GM23338 (cell line): ENCODE measurements around the gene PELI1. TPM values are rescaled to one million over a fixed set of nuclear protein-coding genes. Genes with fewer than 3 reads are reported as not detected.

Experiments used
- ATAC-seq: fragments of 200-7000 bp; cut with Tn5 transposase; 3 replicates; pipeline ENCODE4 v1.9.1; 2020
- DNase-seq: peaks from one replicate; pipeline ENCODE4 v3.0.0-alpha.2; 2015; ENCODE audit warnings: low spot score
- H2AFZ ChIP-seq: fragments of 200-600 bp; sonication (generic); 2 replicates; pipeline ENCODE4 v1.8.0; 2016; ENCODE audit warnings: antibody characterized with exemption, mild to moderate bottlenecking, moderate library complexity
- H3F3A ChIP-seq: fragments of 200-600 bp; sonication (generic); replicated peaks from 2 replicates; pipeline ENCODE4 v1.8.0; 2017; ENCODE audit warnings: antibody characterized with exemption, mixed run types, low read depth
- H3K27ac ChIP-seq: fragments of 200-600 bp; sonication (generic); 2 replicates; pipeline ENCODE4 v1.6.1; 2016; ENCODE audit warnings: low read depth
- H3K27me3 ChIP-seq: fragments of 200-600 bp; sonication (generic); 2 replicates; pipeline ENCODE4 v1.8.0; 2016; ENCODE audit warnings: mild to moderate bottlenecking, mixed run types, moderate library complexity; ENCODE audit not compliant: insufficient read depth
- H3K36me3 ChIP-seq: fragments of 200-600 bp; sonication (generic); 2 replicates; pipeline ENCODE4 v1.8.0; 2016; ENCODE audit warnings: mild to moderate bottlenecking; ENCODE audit not compliant: insufficient read depth
- H3K4me1 ChIP-seq: fragments of 200-600 bp; sonication (generic); 2 replicates; pipeline ENCODE4 v1.8.0; 2016; ENCODE audit warnings: mild to moderate bottlenecking, moderate library complexity; ENCODE audit not compliant: insufficient read depth
- H3K4me2 ChIP-seq: fragments of 200-600 bp; sonication (generic); 2 replicates; pipeline ENCODE4 v1.7.1; 2017; ENCODE audit warnings: mixed run types
- H3K4me3 ChIP-seq: fragments of 200-600 bp; sonication (generic); 2 replicates; pipeline ENCODE4 v1.6.1; 2016; ENCODE audit warnings: mixed run types
- H3K79me2 ChIP-seq: fragments of 200-600 bp; sonication (generic); replicated peaks from 2 replicates; pipeline ENCODE4 v1.8.0; 2017; ENCODE audit warnings: mild to moderate bottlenecking; ENCODE audit not compliant: insufficient read depth
- H3K9me2 ChIP-seq: fragments of 200-600 bp; sonication (generic); 2 replicates; pipeline ENCODE4 v1.8.0; 2017; ENCODE audit not compliant: insufficient read depth
- H4K20me1 ChIP-seq: fragments of 200-600 bp; sonication (generic); replicated peaks from 2 replicates; pipeline ENCODE4 v1.8.0; 2017; ENCODE audit warnings: mild to moderate bottlenecking; ENCODE audit not compliant: insufficient read depth
- H3K27ac Mint-ChIP-seq: 2 replicates; pipeline ENCODE4 v1.8.0; 2020; ENCODE audit warnings: inconsistent platforms, mild to moderate bottlenecking, moderate library complexity, mixed read lengths
- H3K27me3 Mint-ChIP-seq: 3 replicates; pipeline ENCODE4 v1.8.0; 2022; ENCODE audit warnings: low read depth, mild to moderate bottlenecking, moderate library complexity, mixed read lengths, inconsistent platforms; ENCODE audit not compliant: insufficient read depth, poor library complexity
- H3K36me3 Mint-ChIP-seq: 3 replicates; pipeline ENCODE4 v1.8.0; 2021; ENCODE audit warnings: low read depth, mild to moderate bottlenecking, inconsistent platforms, moderate library complexity, mixed read lengths
- H3K4me1 Mint-ChIP-seq: 3 replicates; pipeline ENCODE4 v1.8.0; 2020; ENCODE audit warnings: mild to moderate bottlenecking, inconsistent platforms, mixed read lengths
- H3K4me3 Mint-ChIP-seq: 3 replicates; pipeline ENCODE4 v1.8.0; 2021; ENCODE audit warnings: moderate library complexity, mild to moderate bottlenecking, inconsistent platforms, mixed read lengths
- H3K9me3 Mint-ChIP-seq: 3 replicates; pipeline ENCODE4 v1.8.0; 2020; ENCODE audit warnings: moderate library complexity, mild to moderate bottlenecking, inconsistent platforms, mixed read lengths
- EZH2 ChIP-seq: fragments of 200-600 bp; sonication (generic); IDR thresholded peaks from one replicate; pipeline ENCODE4 v1.8.0; 2017; ENCODE audit warnings: antibody characterized with exemption, mild to moderate bottlenecking, low read depth; ENCODE audit not compliant: unreplicated experiment
- JUNB ChIP-seq: IDR thresholded peaks from one replicate; pipeline ENCODE4 v1.6.1; 2016; ENCODE audit warnings: antibody characterized with exemption; ENCODE audit not compliant: unreplicated experiment
- NANOG ChIP-seq: IDR thresholded peaks from 2 replicates; pipeline ENCODE4 v1.6.1; 2016; ENCODE audit warnings: antibody characterized with exemption, borderline replicate concordance
- POLR2AphosphoS5 ChIP-seq: IDR thresholded peaks from 2 replicates; pipeline ENCODE4 v1.6.1; 2016; ENCODE audit warnings: antibody characterized with exemption, low read depth
- REST ChIP-seq: IDR thresholded peaks from one replicate; pipeline ENCODE4 v1.6.1; 2018; ENCODE audit warnings: antibody characterized with exemption; ENCODE audit not compliant: unreplicated experiment
- STAT1 ChIP-seq: IDR thresholded peaks from one replicate; pipeline ENCODE4 v1.6.1; 2016; ENCODE audit warnings: antibody characterized with exemption; ENCODE audit not compliant: unreplicated experiment
- ZNF114 ChIP-seq: fragments of 250-450 bp; sonication (Bioruptor Pico); IDR thresholded peaks from 2 replicates; pipeline ENCODE4 v1.5.0; 2020; ENCODE audit warnings: mild to moderate bottlenecking, moderate library complexity
- ZNF331 ChIP-seq: fragments of 250-450 bp; sonication (Bioruptor Pico); IDR thresholded peaks from 2 replicates; pipeline ENCODE4 v1.5.0; 2020; ENCODE audit warnings: low read depth, mild to moderate bottlenecking, moderate library complexity
- polyA plus RNA-seq: library from polyadenylated mRNA; unstranded; fragments of >200 nt; fragmentation: Nextera tagmentation; extraction: Ambion mirVana; gene quantifications from 2 replicates; pipeline ENCODE4 v1.2.1, GENCODE V29; 2016
- total RNA-seq: library from RNA; depleted of rRNA; stranded (reverse); fragments of >200 nt; shearing (Covaris generic); gene quantifications from 2 replicates; pipeline ENCODE4 v1.2.3, GENCODE V29; 2014
- TF ChIP-seq, protein P1 (sequence below), 2 experiments: fragments of 200-600 bp in 1 of 2; sonication (generic) in 1 of 2; conservative IDR thresholded peaks; 2 replicates each; pipeline versions ENCODE4 v1.5.1 to v1.6.1; 2016 to 2017; ENCODE audit warnings: antibody characterized with exemption in 2 of 2, low read depth in 2 of 2, mild to moderate bottlenecking in 2 of 2, moderate library complexity in 1 of 2
- TF ChIP-seq, protein P2 (sequence below): IDR thresholded peaks from 2 replicates; pipeline ENCODE4 v1.6.1; 2016; ENCODE audit warnings: antibody characterized with exemption

Gene PELI1
- total and polyA plus RNA-seq, 2 experiments from 2014 or later, result 32.4 to 61.8 TPM

GRCh38 chr2:64192125-64192479 lies 47.9 kb upstream of the PELI1 start:
- Histone ChIP-seq H3K4me3 (no peak overlapping the region), H3K27me3 (no peaks in the 10 kb centered on the region), H3K79me2 (no peaks in the 10 kb centered on the region), H3K27ac (no peak overlapping the region), H3K9me2 (peaks cover 11% of the 10 kb centered on the region), H3F3A (no peaks in the 10 kb centered on the region), H4K20me1 (no peaks in the 10 kb centered on the region), H3K4me2 (no peak overlapping the region), H3K36me3 (no peaks in the 10 kb centered on the region), H2AFZ (no peak overlapping the region), H3K4me1 (peaks cover 43% of the 10 kb centered on the region)
- H3K9me3 Mint-ChIP-seq, result no peaks in the 10 kb centered on the region
- H3K4me3 Mint-ChIP-seq, result no peak overlapping the region
- H3K27me3 Mint-ChIP-seq, result peaks cover 9% of the 10 kb centered on the region
- H3K27ac Mint-ChIP-seq, result no peak overlapping the region
- H3K36me3 Mint-ChIP-seq, result no peaks in the 10 kb centered on the region
- peaks cover 46% of the 10 kb centered on the region for H3K4me1 Mint-ChIP-seq
- no peak for TF ChIP-seq NANOG
- TF ChIP-seq ZNF114 (CRISPR knock-in tag), result no peak
- no peak for TF ChIP-seq REST
- TF ChIP-seq, protein P1, sequence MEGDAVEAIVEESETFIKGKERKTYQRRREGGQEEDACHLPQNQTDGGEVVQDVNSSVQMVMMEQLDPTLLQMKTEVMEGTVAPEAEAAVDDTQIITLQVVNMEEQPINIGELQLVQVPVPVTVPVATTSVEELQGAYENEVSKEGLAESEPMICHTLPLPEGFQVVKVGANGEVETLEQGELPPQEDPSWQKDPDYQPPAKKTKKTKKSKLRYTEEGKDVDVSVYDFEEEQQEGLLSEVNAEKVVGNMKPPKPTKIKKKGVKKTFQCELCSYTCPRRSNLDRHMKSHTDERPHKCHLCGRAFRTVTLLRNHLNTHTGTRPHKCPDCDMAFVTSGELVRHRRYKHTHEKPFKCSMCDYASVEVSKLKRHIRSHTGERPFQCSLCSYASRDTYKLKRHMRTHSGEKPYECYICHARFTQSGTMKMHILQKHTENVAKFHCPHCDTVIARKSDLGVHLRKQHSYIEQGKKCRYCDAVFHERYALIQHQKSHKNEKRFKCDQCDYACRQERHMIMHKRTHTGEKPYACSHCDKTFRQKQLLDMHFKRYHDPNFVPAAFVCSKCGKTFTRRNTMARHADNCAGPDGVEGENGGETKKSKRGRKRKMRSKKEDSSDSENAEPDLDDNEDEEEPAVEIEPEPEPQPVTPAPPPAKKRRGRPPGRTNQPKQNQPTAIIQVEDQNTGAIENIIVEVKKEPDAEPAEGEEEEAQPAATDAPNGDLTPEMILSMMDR (conservative IDR thresholded peaks at IDR 0.05; ENCODE audit: low read depth in 2 of 2), result no peak
- no peak for TF ChIP-seq ZNF331 (CRISPR knock-in tag)
- TF ChIP-seq STAT1, result no peak
- TF ChIP-seq, protein P2, sequence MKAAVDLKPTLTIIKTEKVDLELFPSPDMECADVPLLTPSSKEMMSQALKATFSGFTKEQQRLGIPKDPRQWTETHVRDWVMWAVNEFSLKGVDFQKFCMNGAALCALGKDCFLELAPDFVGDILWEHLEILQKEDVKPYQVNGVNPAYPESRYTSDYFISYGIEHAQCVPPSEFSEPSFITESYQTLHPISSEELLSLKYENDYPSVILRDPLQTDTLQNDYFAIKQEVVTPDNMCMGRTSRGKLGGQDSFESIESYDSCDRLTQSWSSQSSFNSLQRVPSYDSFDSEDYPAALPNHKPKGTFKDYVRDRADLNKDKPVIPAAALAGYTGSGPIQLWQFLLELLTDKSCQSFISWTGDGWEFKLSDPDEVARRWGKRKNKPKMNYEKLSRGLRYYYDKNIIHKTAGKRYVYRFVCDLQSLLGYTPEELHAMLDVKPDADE, result no peak
- DNase-seq (no peak), ATAC-seq (no peak)

- H3K4me3 Mint-ChIP-seq, result no peak overlapping the region
- Histone ChIP-seq H3F3A (no peaks in the 10 kb centered on the region), H4K20me1 (no peaks in the 10 kb centered on the region), H3K9me2 (peaks cover 11% of the 10 kb centered on the region), H3K36me3 (no peaks in the 10 kb centered on the region), H3K27ac (no peak overlapping the region), H3K4me2 (0 out of 2 replicates have a peak overlapping the region, but pooled peaks have one; percentile 27), H3K27me3 (no peaks in the 10 kb centered on the region), H3K4me1 (peaks cover 52% of the 10 kb centered on the region), H2AFZ (no peak overlapping the region), H3K4me3 (no peak overlapping the region), H3K79me2 (no peaks in the 10 kb centered on the region)
- H3K4me1 Mint-ChIP-seq, result peaks cover 49% of the 10 kb centered on the region
- DNase-seq (no peak), ATAC-seq (no peak)
- H3K36me3 Mint-ChIP-seq, result no peaks in the 10 kb centered on the region
- H3K27ac Mint-ChIP-seq, result no peak overlapping the region; the same call in 1 of the 2 replicates
- no peak for TF ChIP-seq POLR2AphosphoS5
- TF ChIP-seq ZNF331 (CRISPR knock-in tag), result no peak
- no peak for TF ChIP-seq STAT1
- TF ChIP-seq REST, result no peak
- TF ChIP-seq, protein P2, result no peak
- no peak for TF ChIP-seq NANOG
- no peak for TF ChIP-seq EZH2
- no peak for TF ChIP-seq ZNF114 (CRISPR knock-in tag)
- TF ChIP-seq JUNB, result no peak
- TF ChIP-seq, protein P1 (conservative IDR thresholded peaks at IDR 0.05; ENCODE audit: low read depth in 2 of 2), result no peak
- H3K27me3 Mint-ChIP-seq, result peaks cover 6% of the 10 kb centered on the region
- H3K9me3 Mint-ChIP-seq, result no peaks in the 10 kb centered on the region
Observed at GRCh38 chr2:64189586-64189985, 45.4 kb upstream of the PELI1 start.
